LNCaP clone FGC (cell line): Measurements from ENCODE around the gene SMARCC2.

Source experiments
- DNase-seq: peaks from one replicate; pipeline ENCODE4 v3.0.0-alpha.2; 2011; ENCODE audit warnings: low read depth
- H3K4me3 ChIP-seq: 2 replicates; pipeline ENCODE4 v1.5.1; 2011; ENCODE audit warnings: mild to moderate bottlenecking, low read depth, low read length, control low read depth
- CTCF ChIP-seq: IDR thresholded peaks from 2 replicates; pipeline ENCODE4 v1.5.1; 2012; ENCODE audit warnings: mild to moderate bottlenecking; ENCODE audit not compliant: control insufficient read depth, insufficient read depth; ENCODE audit errors: extremely low read depth

The SMARCC2 gene

GRCh38 chr12:56128670-56129205 lies 60.5 kb downstream of the SMARCC2 start:
- TF ChIP-seq CTCF = no peak
- peak overlapping the region; percentile 88 for H3K4me3 ChIP-seq
- no peak for DNase-seq

- H3K4me3 ChIP-seq = peak within 1 kb of the TSS; percentile 88
- peak; percentile 99 for DNase-seq
- no peak for TF ChIP-seq CTCF
Observed at GRCh38 chr12:56127888-56128669, 61.2 kb downstream of the SMARCC2 start, which contains the start of gene ESYT1. Gene ESYT1, plus strand, starts transcription at chr12:56128267. Its CDS starts 53 bp downstream, at chr12:56128320.

GRCh38 chr12:56127485-56127887 lies 61.8 kb downstream of the SMARCC2 start:
- no peak for DNase-seq
- no peak for TF ChIP-seq CTCF
- peak overlapping the region; percentile 49 for H3K4me3 ChIP-seq

- no peak for DNase-seq
- no peak for TF ChIP-seq CTCF
- peak overlapping the region; percentile 49 for H3K4me3 ChIP-seq
Observed at GRCh38 chr12:56126732-56127239, 62.5 kb downstream of the SMARCC2 start.

- TF ChIP-seq CTCF = no peak
- H3K4me3 ChIP-seq = no peak overlapping the region
- DNase-seq = no peak
Observed at GRCh38 chr12:56124133-56124532, 65.2 kb downstream of the SMARCC2 start.

GRCh38 chr12:56122637-56123036 lies 66.6 kb downstream of the SMARCC2 start:
- no peak overlapping the region for H3K4me3 ChIP-seq
- DNase-seq = no peak
- TF ChIP-seq CTCF = no peak
